ENCODE measurements around the gene NVL.
A peak's percentile ranks its signal among the peaks of the same experiment; 100 is the strongest.
"Not testable (repeated sequence)": the region's sequence is repeated elsewhere in the genome, so short reads cannot be mapped to it uniquely, and the experiment has no call there.

NVL gene

DNA sequence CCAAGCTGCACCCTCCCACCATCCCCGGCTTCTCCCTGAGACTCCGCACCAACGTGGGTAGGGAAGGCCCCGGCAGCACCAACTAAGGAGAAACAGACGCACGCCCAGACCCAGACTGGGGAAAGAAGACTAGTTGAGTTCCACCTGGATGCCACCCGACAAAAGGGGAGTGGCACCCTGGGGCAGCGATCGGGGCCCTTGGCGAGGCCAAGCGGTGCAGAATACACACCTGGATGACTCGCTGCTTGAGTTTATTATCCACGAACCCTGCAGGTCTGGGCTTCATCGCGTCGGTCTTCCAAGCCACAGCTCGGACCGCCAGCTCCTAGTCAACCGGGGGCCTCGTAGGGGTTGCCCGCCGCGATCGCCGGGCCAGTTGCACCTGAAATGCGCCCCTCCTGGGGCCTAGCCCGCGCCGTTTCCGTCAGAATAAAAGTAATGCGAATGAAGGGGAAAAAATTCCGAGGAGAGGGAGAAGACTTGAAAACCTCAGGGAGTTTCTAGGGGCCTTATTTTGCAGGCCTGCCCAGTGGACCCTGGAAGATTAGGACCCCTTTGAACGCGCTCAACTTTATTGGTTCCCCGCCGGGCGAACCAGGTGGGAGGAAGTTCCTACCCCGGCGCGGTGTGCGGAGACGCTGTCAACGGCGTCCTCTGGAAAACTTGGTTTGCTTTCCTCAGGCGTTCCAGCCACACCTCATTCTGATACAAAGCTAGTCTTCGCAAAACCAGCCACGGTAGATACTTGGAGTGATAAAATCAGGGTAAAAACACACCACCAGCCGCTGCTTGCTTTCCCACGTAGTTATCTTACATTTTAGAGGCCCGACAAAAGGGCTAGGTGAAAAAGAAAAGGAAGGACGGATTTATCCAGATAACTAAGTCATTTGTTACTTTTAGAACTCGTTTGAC lies at the start of gene NVL:
TSS of gene NVL (minus strand) at position 331 of the 912 bp plus-strand sequence. CDS start at position 286, 45 bp downstream.
- intact Hi-C loops (cut with DNase I), result loop anchor here (2.0 to 5.0 kb wide), 2 partner anchors 147 to 213 kb away; partner anchors contain the start of gene DEGS1
- peak; percentile 71 to 95 (median 88) for DNase-seq

DNA sequence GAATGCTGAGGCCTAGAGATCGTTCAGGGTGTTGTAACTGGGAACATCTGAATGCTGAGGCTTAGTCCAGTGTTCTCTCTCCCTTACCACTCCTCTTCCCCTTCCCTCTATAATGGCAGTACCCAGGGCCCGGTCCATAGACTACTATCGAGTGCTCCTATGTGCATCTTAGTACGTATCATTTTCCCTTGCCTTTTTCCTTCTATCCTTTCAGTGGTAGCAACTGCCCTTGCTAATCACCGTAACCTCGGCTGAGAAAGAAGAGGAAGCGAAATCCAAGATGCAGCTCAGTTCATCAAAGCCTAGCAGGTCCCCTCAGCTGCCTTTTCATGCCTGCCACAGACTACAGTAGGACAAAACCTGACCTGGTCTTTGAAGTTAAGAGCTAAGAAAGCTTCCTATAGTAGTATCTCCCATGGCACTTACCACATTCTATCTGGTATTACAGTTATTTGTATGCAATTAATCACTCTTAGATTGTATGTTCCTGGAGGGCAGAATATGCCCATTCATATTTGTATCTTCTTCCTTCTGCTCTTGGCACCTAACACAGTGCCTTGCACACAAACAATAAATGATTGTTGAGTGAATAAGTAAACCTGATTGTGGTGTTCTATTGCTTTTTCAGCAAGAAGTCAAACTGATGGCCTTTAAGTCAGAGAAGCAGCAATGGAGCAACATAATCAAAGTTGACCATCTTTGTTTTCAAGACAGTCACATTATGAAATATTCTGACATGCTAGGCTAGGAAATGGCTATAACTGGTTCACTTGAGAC lies 49.1 kb upstream of the NVL start:
- no peak for DNase-seq
- intact Hi-C loops (cut with DNase I), result no loop called here

DNA sequence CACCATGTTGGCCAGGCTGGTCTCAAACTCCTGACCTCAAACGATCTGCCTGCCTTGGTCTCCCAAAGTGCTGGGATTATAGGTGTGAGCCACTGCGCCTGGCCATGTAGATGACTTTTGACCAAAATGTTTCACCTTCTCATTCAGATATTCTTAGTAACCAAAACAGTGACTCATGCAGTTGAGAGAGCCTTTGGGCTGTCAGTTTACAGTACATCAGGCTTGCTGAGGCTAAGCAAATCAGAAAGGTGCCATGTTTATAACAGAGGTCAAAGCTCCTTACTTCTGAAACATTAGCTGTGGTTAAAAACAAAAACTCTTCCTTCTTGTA lies 47.7 kb upstream of the NVL start:
- DNase-seq, result no peak
- intact Hi-C loops (cut with DNase I), result no loop called here

DNA sequence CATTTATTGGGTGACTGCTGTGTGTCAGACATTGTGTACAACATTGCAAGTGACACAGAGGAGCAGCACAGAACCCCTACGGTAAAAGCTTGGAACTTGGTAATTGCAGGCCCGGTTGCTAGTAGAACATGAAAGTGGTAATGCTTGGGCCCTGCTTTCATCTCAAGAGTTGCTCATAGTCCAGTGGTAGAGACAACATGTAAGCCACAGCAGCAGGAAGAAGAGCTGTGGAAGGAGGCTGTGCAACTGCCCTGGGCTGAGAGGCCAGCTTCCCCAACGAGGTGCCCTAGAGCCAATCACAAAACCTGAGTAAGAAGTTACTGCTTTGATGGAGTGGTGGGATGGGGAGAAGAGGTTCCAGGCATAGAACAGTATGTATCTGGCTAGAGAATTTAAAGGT lies 45.1 kb upstream of the NVL start:
- DNase-seq, result no peak

DNA sequence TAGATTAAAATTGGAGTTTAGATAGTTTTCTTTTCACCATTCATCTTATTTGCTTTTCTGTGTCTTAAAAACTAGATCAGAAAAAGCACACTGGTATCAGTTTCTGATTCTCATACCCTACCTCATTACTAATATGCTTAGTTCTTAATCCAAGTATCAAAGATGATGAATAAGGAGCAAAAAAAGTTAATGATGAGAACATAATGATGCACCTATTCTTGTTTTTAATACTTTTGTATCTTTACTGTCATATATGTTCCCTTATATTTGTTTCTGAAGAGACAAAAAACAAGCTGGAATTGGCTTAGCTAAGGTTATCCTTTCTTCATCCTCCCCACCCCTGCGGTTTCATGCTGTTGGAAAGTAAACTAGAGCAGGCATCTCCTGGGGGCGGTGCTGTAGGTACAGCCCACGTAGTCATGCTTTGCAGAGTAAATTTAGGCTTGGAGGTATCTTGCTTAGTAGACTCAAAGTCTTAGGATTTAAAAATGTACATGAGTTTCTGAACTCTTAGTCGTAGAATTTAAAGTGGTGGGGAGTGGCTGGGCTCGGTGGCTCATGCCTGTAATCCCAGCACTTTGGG lies 43.1 kb upstream of the NVL start:
- intact Hi-C loops (cut with DNase I), result no loop called here
- DNase-seq, result peak in 33 of 42 donors; percentile 14 to 88 (median 48)

More for the DNA sequence above, 45.1 kb upstream of the NVL start:
- intact Hi-C loops (cut with DNase I), result no loop called here

DNA sequence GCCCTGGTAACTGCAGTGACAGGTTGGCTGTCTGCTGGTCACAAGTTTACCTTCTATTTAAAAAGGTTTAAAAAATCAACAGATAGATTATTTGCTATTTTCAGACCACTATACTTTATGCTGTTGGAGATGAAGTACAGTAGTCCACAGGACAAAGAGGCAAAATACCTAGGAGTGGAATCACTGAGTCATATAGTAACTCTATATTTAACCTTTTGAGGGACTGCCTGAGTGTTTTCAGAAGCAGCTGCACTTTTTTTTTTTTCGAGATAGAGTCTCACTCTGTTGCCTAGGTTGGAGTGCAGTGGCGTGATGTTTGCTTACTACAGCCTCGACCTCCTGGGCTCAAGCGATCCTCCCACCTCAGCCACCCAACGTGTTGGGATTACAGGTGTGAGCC lies 38.4 kb upstream of the NVL start:
- intact Hi-C loops (cut with DNase I), result no loop called here
- no peak for DNase-seq

DNA sequence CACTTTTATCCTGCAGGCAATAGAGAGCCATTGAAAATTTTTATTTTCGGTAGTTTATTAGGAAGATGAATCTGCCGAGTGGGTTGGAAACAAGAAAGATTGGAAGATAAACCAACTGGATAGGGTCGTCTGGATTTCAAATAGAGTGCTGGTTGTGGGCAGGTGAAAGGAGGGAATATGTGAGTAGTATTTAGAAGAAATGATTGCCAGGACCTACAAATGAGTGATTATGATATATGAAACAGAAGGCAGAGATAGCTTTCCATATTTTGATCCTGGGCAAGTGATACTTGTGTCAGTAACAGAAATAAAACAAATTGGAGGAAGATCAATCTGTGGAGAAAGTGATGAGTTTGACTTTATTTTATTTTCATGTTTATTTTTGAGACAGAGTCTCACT lies 29.2 kb upstream of the NVL start:
- DNase-seq, result no peak
- intact Hi-C loops (cut with DNase I), result loop anchor here (10.0 kb wide), 1 partner anchor 76 kb away; the partner anchor contains the start of gene WDR26

DNA sequence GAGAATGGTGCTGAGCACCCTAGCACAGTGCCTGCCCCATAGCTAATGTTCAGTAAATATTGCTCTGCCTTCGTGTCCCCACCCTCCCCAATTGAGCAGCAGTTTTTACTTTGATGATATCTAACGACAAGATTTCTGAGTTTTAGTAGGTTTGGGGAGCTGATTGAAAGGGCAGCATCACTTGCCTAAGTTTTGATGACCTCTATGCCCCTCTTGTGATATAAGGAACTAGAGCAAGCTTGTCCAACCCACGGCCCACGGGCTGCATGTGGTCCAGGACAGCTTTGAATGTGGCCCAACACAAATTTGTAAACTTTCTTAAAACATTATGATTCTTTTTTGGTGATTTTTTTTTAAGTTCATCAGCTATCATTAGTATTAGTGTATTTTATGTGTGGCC lies 28.3 kb upstream of the NVL start:
- no peak for DNase-seq
- intact Hi-C loops (cut with DNase I), result loop anchor here (10.0 kb wide), 1 partner anchor 77 kb away; the partner anchor contains the start of gene WDR26

DNA sequence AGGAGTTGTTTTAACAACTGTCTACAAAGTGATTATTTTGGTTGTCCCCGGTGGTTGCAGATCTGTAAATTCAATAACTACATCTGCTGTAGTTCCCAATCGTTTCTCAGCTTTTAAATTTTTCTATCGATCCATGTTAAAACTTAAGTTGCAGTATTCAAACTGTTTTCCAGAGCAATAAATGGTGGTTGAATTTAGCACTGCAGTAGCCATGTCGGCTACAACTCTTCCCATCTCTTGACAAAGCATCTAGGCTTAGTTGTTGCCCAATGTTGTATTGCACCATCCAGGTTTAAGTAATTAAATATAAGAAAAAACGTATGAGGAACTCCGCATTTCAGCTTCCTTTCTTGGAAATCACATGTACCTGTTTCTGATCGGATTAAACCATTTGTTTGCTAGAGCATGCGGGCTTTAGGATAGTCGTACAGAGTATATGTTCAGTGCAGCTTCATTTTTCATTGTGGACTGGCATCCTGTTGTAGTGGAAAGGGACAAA lies 27.7 kb upstream of the NVL start:
- intact Hi-C loops (cut with DNase I), result loop anchor here (10.0 kb wide), 1 partner anchor 77 kb away; the partner anchor contains the start of gene WDR26
- DNase-seq, result no peak

DNA sequence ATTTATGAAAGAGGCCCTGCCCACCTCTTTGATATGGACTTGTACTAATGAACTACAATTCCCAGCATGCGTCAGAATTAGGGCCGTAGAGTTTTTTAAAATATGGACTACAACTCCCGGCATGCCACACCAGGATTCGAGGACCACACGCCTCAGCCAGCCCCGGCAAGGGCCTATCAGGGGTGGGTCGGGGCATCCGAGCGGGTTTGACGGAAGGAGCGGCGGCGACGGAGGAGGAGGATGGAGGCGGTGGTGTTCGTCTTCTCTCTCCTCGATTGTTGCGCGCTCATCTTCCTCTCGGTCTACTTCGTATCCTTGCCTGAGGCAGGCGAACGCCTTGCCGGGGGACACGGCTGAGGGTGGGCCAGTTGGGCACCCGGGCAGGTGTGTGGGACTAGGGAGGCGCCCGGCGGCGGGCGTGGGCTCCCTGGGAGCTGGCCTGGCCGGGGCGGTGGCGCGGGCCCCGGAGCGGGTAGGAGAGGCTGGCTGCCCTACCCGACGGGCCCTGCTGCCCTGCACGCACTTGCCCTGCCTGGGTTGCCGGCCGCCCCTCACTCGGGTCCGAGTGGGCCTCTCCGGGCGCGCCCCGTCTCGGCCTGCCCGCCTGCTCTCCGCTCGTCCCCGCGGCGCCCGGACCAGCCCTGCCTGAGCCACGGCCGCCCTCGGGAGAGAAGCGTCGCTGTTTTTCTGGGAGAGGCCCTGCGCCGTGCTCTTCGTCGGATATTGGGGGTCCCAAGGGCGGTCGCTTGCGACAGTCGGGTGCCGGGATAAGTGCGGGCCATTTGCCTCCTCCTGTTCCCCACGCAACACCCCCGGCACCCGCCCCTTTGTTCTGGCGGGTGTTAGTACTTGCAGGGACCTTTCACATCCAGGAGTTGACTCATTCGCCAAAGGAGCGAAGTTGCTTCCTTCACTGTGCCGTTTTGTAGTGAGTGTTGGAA lies 27.0 kb upstream of the NVL start, which contains the start of gene CNIH4:
TSS of gene CNIH4 (plus strand) at position 195 of the 941 bp plus-strand sequence. CDS start at position 241, 46 bp downstream.
- peak; percentile 81 to 98 (median 94) for DNase-seq
- intact Hi-C loops (cut with DNase I), result loop anchor here (10.0 kb wide), 1 partner anchor 78 kb away; the partner anchor contains the start of gene WDR26

DNA sequence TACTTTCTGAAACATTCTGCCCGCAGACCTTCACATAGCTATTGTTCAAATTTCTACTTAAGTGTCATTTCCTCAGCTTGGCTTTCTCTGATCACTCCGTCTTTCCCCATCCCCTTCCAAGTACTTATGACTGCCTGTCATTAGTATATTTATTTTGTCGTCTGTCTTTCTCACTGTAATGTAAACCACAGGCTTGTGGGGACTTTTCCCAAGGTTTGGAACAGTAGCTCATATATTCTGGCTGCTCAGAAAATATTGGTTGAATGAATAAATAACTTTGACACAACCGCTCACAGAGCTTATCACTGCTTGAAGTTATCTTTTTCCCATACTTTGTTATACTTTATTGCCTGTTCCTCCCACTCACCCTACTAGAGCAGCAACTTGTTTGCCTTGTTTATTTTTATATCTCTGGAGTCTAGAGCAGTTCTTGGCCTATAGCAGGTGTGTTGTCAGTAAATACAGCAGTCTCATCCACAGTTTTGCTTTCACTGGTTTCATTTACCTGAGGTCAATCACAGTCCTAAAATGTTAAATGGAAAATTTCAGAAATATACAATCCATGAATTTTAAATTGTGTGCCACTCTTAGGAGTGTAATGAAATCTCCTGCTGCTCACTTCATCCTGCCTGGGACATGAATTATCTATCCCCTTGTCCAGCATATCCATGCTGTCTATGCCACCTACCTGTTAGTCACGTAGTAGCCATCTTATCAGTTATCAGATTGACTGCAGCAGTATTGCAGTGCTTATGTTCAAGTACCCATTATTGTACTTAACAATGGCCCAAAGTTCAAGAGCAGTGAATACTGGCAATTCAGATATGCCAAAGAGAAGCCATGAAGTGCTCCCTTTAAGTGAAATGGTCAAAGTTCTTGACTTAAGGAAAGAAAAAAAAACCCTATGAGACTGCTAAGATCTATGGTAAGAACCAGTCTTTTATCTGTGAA lies 24.3 kb upstream of the NVL start:
- intact Hi-C loops (cut with DNase I), result loop anchor here (10.0 kb wide), 1 partner anchor 81 kb away; the partner anchor contains the start of gene WDR26
- no peak for DNase-seq

DNA sequence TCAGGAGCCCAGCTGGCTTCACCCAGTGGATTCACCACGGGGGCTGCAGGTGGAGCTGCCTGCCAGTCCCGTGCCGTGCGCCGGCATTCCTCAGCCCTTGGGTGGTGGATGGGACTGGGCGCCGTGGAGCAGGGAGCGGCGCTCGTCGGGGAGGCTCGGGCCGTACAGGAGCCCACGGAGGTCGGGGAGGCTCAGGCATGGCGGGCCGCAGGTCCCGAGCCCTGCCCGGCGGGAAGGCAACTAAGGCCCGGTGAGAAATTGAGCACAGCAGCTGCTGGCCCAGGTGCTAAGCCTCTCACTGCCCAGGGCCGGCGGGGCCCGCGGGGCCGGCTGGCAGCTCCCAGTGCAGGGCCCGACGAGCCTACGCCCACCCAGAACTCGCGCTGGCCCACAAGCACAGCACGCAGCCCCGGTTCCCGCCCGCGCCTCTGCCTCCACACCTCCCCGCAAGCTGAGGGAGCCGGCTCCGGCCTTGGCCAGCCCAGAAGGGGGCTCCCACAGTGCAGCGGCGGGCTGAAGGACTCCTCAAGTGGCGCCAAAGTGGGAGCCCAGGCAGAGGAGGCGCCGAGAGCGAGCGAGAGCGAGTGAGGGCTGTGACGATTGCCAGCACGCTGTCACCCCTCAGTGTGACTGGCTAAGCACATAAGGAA lies 22.6 kb upstream of the NVL start:
- intact Hi-C loops (cut with DNase I), result loop anchor here (10.0 kb wide), 1 partner anchor 82 kb away; the partner anchor contains the start of gene WDR26
- DNase-seq, result not testable (repeated sequence)

DNA sequence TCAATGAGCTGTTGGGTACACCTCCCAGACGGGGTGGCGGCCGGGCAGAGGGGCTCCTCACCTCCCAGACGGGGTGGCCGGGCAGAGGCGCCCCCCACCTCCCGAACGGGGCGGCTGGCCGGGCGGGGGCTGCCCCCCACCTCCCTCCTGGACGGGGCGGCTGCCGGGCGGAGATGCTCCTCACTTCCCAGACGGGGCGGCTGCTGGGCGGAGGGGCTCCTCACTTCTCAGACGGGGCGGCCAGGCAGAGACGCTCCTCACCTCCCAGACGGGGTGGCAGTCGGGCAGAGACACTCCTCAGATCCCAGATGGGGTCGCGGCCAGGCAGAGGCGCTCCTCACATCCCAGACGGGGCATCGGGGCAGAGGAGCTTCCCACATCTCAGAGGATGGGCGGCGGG lies 19.7 kb upstream of the NVL start:
- not testable (repeated sequence) for DNase-seq
- intact Hi-C loops (cut with DNase I), result loop anchor here (10.0 kb wide), 1 partner anchor 85 kb away; the partner anchor contains the start of gene WDR26

DNA sequence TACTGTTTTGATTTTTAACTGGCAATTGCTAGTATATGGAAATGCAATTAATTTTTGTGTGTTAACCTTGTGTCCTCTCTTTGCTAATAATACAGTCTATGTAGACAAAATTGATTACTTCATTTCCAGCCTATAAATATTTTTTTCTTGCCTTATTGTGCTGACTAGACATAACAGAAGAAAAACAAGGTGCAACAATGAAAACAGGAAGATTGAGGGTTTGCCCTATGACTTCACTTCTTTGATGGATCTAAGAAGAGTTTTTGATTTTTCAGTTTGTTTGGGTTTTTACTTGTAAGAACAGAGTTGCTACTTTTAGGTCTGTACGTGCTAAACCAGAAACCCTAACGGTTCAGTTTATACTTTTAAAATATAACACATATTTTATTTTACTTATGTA lies 18.2 kb upstream of the NVL start:
- intact Hi-C loops (cut with DNase I), result no loop called here
- DNase-seq, result no peak

DNA sequence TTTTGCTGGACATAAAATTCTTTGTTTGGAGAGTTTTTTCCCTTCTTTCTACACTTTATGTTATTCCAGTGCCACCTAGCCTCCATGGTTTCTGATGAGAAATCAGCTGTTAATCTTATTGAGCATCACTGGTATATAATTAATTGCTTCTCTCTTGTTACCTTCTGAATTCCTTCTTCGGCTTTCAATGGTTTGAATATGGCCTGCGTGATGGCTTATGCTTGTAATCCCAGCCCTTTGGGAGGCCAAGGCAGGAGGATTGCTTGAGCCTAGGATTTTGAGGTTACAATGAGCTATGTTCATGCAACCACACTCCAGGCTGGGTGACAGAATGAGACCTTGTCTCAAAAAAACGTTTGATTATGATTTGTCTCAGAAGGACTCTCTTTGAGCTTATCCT lies 13.7 kb upstream of the NVL start:
- intact Hi-C loops (cut with DNase I), result no loop called here

More for the DNA sequence above, 13.7 kb upstream of the NVL start:
- DNase-seq, result no peak
